ENCODE measurements around the gene SPSB4.

The SPSB4 gene

GRCh38 chr3:141076797-141077571 lies 25.8 kb downstream of the SPSB4 start:
- Histone ChIP-seq H3K4me3 (ENCODE audit: severe bottlenecking) (no peak overlapping the region), H3K4me1 (ENCODE audit: insufficient read depth, poor library complexity, severe bottlenecking) (no peaks in the 10 kb centered on the region), H3K36me3 (ENCODE audit: low read depth) (no peaks in the 10 kb centered on the region), H3K27ac (ENCODE audit: poor library complexity, severe bottlenecking) (no peak overlapping the region), H3K27me3 (ENCODE audit: insufficient read depth, poor library complexity, severe bottlenecking) (no peaks in the 10 kb centered on the region), H3K9me3 (ENCODE audit: severe bottlenecking) (no peaks in the 10 kb centered on the region)
- TF ChIP-seq, protein P1, sequence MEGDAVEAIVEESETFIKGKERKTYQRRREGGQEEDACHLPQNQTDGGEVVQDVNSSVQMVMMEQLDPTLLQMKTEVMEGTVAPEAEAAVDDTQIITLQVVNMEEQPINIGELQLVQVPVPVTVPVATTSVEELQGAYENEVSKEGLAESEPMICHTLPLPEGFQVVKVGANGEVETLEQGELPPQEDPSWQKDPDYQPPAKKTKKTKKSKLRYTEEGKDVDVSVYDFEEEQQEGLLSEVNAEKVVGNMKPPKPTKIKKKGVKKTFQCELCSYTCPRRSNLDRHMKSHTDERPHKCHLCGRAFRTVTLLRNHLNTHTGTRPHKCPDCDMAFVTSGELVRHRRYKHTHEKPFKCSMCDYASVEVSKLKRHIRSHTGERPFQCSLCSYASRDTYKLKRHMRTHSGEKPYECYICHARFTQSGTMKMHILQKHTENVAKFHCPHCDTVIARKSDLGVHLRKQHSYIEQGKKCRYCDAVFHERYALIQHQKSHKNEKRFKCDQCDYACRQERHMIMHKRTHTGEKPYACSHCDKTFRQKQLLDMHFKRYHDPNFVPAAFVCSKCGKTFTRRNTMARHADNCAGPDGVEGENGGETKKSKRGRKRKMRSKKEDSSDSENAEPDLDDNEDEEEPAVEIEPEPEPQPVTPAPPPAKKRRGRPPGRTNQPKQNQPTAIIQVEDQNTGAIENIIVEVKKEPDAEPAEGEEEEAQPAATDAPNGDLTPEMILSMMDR (IDR thresholded peaks at IDR 0.05; ENCODE audit: poor library complexity, severe bottlenecking), result no peak
- DNase-seq (ENCODE audit: low spot score) (no peak), ATAC-seq (ENCODE audit: low read depth) (no peak)

DNA sequence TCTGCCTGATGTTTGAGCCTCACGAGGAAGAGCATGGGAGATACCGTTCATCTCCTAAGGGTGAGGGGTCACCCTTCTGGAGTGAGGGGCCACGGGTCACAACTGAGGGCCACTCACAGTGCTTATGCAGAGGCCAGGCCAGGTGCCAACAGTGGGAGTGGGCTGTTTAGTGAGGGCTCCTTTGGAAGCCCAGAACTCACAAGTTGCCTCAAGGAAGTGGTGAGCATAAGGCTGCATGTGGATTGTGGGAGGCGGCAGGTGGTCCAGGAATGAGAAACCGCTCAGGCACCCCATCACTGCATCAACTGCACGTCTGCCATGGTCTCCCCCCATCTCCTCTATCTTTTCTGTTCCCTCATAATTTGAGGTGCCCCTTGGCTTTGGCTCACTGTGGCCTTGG lies 26.5 kb downstream of the SPSB4 start:
- H3K4me3 ChIP-seq (ENCODE audit: severe bottlenecking), result no peak overlapping the region
- TF ChIP-seq, protein P1 (IDR thresholded peaks at IDR 0.05; ENCODE audit: poor library complexity, severe bottlenecking), result no peak
- no peak for DNase-seq (ENCODE audit: low spot score)
- H3K27me3 ChIP-seq (ENCODE audit: insufficient read depth, poor library complexity, severe bottlenecking), result no peaks in the 10 kb centered on the region
- no peaks in the 10 kb centered on the region for H3K4me1 ChIP-seq (ENCODE audit: insufficient read depth, poor library complexity, severe bottlenecking)
- no peak for ATAC-seq (ENCODE audit: low read depth)
- H3K9me3 ChIP-seq (ENCODE audit: severe bottlenecking), result no peaks in the 10 kb centered on the region
- no peaks in the 10 kb centered on the region for H3K36me3 ChIP-seq (ENCODE audit: low read depth)
- H3K27ac ChIP-seq (ENCODE audit: poor library complexity, severe bottlenecking), result no peak overlapping the region

DNA sequence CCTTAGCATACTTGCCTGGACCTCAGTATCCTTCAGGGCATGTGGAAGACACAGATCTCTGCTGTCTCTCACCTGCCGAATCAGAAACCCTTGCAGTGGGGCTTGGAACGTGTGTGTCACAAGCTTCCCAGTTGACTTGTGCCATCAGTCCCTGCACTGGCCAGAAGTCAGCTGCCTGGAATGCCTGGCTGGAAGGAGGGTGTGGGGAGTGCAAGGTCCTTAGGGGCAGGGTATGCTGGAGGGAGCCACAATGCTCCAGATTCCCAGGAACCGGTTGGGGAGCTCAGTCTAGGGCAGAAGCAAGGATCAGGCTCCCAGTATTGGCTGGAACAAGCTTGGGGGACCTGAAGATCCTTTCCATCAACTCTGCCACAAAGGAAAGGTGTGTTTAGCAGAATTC lies 27.1 kb downstream of the SPSB4 start:
- Histone ChIP-seq H3K27ac (ENCODE audit: poor library complexity, severe bottlenecking) (no peak overlapping the region), H3K4me1 (ENCODE audit: insufficient read depth, poor library complexity, severe bottlenecking) (no peaks in the 10 kb centered on the region), H3K36me3 (ENCODE audit: low read depth) (no peaks in the 10 kb centered on the region), H3K4me3 (ENCODE audit: severe bottlenecking) (no peak overlapping the region), H3K9me3 (ENCODE audit: severe bottlenecking) (no peaks in the 10 kb centered on the region), H3K27me3 (ENCODE audit: insufficient read depth, poor library complexity, severe bottlenecking) (no peaks in the 10 kb centered on the region)
- DNase-seq (ENCODE audit: low spot score) (no peak), ATAC-seq (ENCODE audit: low read depth) (no peak)
- TF ChIP-seq, protein P1 (IDR thresholded peaks at IDR 0.05; ENCODE audit: poor library complexity, severe bottlenecking), result no peak

GRCh38 chr3:141080431-141080830 lies 29.3 kb downstream of the SPSB4 start:
- no peaks in the 10 kb centered on the region for H3K36me3 ChIP-seq (ENCODE audit: low read depth)
- DNase-seq (ENCODE audit: low spot score), result no peak
- no peaks in the 10 kb centered on the region for H3K27me3 ChIP-seq (ENCODE audit: insufficient read depth, poor library complexity, severe bottlenecking)
- no peaks in the 10 kb centered on the region for H3K4me1 ChIP-seq (ENCODE audit: insufficient read depth, poor library complexity, severe bottlenecking)
- H3K27ac ChIP-seq (ENCODE audit: poor library complexity, severe bottlenecking), result no peak overlapping the region
- H3K9me3 ChIP-seq (ENCODE audit: severe bottlenecking), result no peaks in the 10 kb centered on the region
- TF ChIP-seq, protein P1 (IDR thresholded peaks at IDR 0.05; ENCODE audit: poor library complexity, severe bottlenecking), result no peak
- H3K4me3 ChIP-seq (ENCODE audit: severe bottlenecking), result no peak overlapping the region
- no peak for ATAC-seq (ENCODE audit: low read depth)

DNA sequence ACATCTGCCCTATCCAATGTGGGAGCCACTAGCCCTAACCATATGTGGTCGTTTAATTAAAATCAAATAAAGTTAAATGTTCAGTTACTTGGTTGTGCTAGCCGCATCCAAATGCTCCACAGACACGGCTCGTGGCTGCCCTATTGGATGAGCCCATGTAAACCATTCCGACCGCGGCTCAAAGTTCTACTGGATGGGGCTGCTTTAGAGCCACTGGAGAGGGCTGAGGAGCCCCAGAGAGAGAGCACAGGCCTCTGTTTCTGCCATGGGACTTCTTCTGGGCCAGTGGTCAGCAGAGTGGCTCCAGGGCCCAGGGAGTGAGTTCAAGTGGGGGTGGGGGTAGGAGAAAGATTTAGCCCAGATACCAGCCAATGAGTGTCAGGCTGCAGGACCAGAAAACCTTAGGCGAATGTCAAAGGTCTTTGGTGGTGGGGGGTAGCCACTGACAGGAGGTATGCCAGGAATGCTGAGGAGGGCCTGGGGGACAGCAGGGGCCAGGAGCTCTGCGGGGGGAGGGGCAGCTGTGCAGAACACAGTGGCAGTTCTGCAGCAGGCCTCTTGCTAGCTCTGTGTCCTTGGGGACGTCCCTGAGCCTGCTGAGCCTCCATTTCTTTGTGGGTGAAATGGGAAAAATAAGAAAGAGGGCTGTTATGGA lies 30.1 kb downstream of the SPSB4 start:
- Histone ChIP-seq H3K36me3 (ENCODE audit: low read depth) (no peaks in the 10 kb centered on the region), H3K27ac (ENCODE audit: poor library complexity, severe bottlenecking) (no peak overlapping the region), H3K4me3 (ENCODE audit: severe bottlenecking) (no peak overlapping the region), H3K9me3 (ENCODE audit: severe bottlenecking) (no peaks in the 10 kb centered on the region), H3K27me3 (ENCODE audit: insufficient read depth, poor library complexity, severe bottlenecking) (no peaks in the 10 kb centered on the region), H3K4me1 (ENCODE audit: insufficient read depth, poor library complexity, severe bottlenecking) (no peaks in the 10 kb centered on the region)
- ATAC-seq (ENCODE audit: low read depth) (no peak), DNase-seq (ENCODE audit: low spot score) (no peak)
- TF ChIP-seq, protein P1 (IDR thresholded peaks at IDR 0.05; ENCODE audit: poor library complexity, severe bottlenecking), result no peak

Measured in RWPE2 (cell line).